CD14-positive monocyte (primary cell): ENCODE results near the gene PLA2G4F. TPM values are rescaled to one million over a fixed set of nuclear protein-coding genes. Genes with fewer than 3 reads are reported as not detected.

ENCODE experiments used
- DNase-seq, 3 donors: peaks; one replicate each; pipeline ENCODE4 v3.0.0-alpha.2; 2011 to 2022
- H2AFZ ChIP-seq: 2 replicates; pipeline ENCODE4 v1.6.0; 2012; ENCODE audit warnings: mild to moderate bottlenecking, low read depth, low read length, inconsistent platforms; ENCODE audit not compliant: insufficient read depth, poor library complexity, severe bottlenecking
- H3K27ac ChIP-seq, 2 donors: 1 replicate in 1 of 2; 2 replicates in 1 of 2; pipeline ENCODE4 v1.5.1; 2012 to 2013; ENCODE audit warnings: low read length in 2 of 2, control low read depth in 1 of 2, inconsistent platforms in 1 of 2, low read depth in 1 of 2, mild to moderate bottlenecking in 1 of 2
- H3K27me3 ChIP-seq, 2 donors: one replicate each; pipeline versions ENCODE4 v1.6.0 to v1.6.1; 2011 to 2013; ENCODE audit warnings: low read length in 2 of 2; ENCODE audit not compliant: control insufficient read depth in 2 of 2, insufficient read depth in 2 of 2
- H3K36me3 ChIP-seq, 2 donors: replicated peaks in 1 of 2; 1 replicate in 1 of 2; 2 replicates in 1 of 2; pipeline versions ENCODE4 v1.5.1 to v1.6.1; 2012 to 2013; ENCODE audit warnings: low read length in 2 of 2, control low read depth in 1 of 2, inconsistent platforms in 1 of 2, mild to moderate bottlenecking in 1 of 2; ENCODE audit not compliant: insufficient read depth in 2 of 2, control insufficient read depth in 1 of 2
- H3K4me1 ChIP-seq, 2 donors: 1 replicate in 1 of 2; 2 replicates in 1 of 2; pipeline versions ENCODE4 v1.5.1 to v1.6.1; 2012 to 2013; ENCODE audit warnings: low read length in 2 of 2, control low read depth in 1 of 2, inconsistent platforms in 1 of 2, mild to moderate bottlenecking in 1 of 2, moderate library complexity in 1 of 2; ENCODE audit not compliant: insufficient read depth in 2 of 2, control insufficient read depth in 1 of 2
- H3K4me2 ChIP-seq: replicated peaks from 2 replicates; pipeline ENCODE3; 2012; ENCODE audit warnings: low read length, moderate library complexity, mild to moderate bottlenecking; ENCODE audit not compliant: poor library complexity, severe bottlenecking; ENCODE audit errors: extremely low read depth
- H3K4me3 ChIP-seq, 3 experiments: fragments of 200-600 bp in 1 of 3; sonication (generic) in 1 of 3; replicated peaks in 1 of 3; 1 replicate in 2 of 3; 2 replicates in 1 of 3; pipeline ENCODE4 v1.5.1; 2011 to 2013; ENCODE audit warnings: low read length in 3 of 3, mild to moderate bottlenecking in 3 of 3, control low read depth in 2 of 3, low read depth in 2 of 3, inconsistent platforms in 1 of 3, moderate library complexity in 1 of 3
- H3K79me2 ChIP-seq: 2 replicates; pipeline ENCODE4 v1.6.0; 2012; ENCODE audit warnings: mild to moderate bottlenecking, control low read depth, inconsistent platforms, low read length, moderate library complexity; ENCODE audit not compliant: insufficient read depth
- H3K9ac ChIP-seq: 2 replicates; pipeline ENCODE4 v1.6.0; 2017; ENCODE audit warnings: low read length, mild to moderate bottlenecking; ENCODE audit not compliant: insufficient read depth, poor library complexity, severe bottlenecking
- H3K9me3 ChIP-seq, 2 donors: replicated peaks in 1 of 2; 1 replicate in 1 of 2; 2 replicates in 1 of 2; pipeline versions ENCODE4 v1.5.1 to v1.6.1; 2012 to 2013; ENCODE audit warnings: low read length in 2 of 2, control low read depth in 1 of 2; ENCODE audit not compliant: control insufficient read depth in 1 of 2, insufficient read depth in 1 of 2
- H4K20me1 ChIP-seq: 2 replicates; pipeline ENCODE4 v1.6.0; 2012; ENCODE audit warnings: mild to moderate bottlenecking, low read length, control low read depth, moderate library complexity; ENCODE audit not compliant: insufficient read depth
- H3K27ac Mint-ChIP-seq, 7 donors: one replicate each; pipeline ENCODE4 v1.8.0; 2020; ENCODE audit warnings: mild to moderate bottlenecking in 7 of 7, mixed read lengths in 7 of 7, moderate library complexity in 6 of 7, inconsistent platforms in 2 of 7
- H3K27me3 Mint-ChIP-seq, 3 donors: one replicate each; pipeline ENCODE4 v1.8.0; 2021 to 2022; ENCODE audit warnings: low read depth in 3 of 3, mild to moderate bottlenecking in 3 of 3, mixed read lengths in 3 of 3, moderate library complexity in 3 of 3, inconsistent platforms in 1 of 3
- H3K36me3 Mint-ChIP-seq, 2 donors: one replicate each; pipeline ENCODE4 v1.8.0; 2020; ENCODE audit warnings: mixed read lengths in 2 of 2, inconsistent platforms in 1 of 2, mild to moderate bottlenecking in 1 of 2
- H3K4me1 Mint-ChIP-seq: one replicate; pipeline ENCODE4 v1.8.0; 2020; ENCODE audit warnings: mild to moderate bottlenecking, mixed read lengths
- H3K4me3 Mint-ChIP-seq, 2 donors: one replicate each; pipeline ENCODE4 v1.8.0; 2020; ENCODE audit warnings: mild to moderate bottlenecking in 2 of 2, mixed read lengths in 2 of 2, moderate library complexity in 1 of 2
- H3K9me3 Mint-ChIP-seq, 7 donors: one replicate each; pipeline ENCODE4 v1.8.0; 2020 to 2022; ENCODE audit warnings: mixed read lengths in 7 of 7, mild to moderate bottlenecking in 6 of 7, moderate library complexity in 6 of 7, inconsistent platforms in 2 of 7
- WGBS: methylation state at CpG from one replicate; pipeline ENCODE4 v1.1.5; 2013; ENCODE audit warnings: missing lambda C conversion rate; ENCODE audit not compliant: insufficient coverage; 5-methylcytosine and 5-hydroxymethylcytosine counted together
- intact Hi-C, 2 donors: fragments of 100-400 bp; cut with micrococcal nuclease; formaldehyde crosslinking; loops; one replicate each; pipeline versions ENCODE4 v1.15.0 to v1.15.1; 2023
- polyA plus RNA-seq, 3 donors: library from polyadenylated mRNA; depleted of rRNA in 1 of 3; unstranded in 2 of 3; stranded (reverse) in 1 of 3; fragments of 300-500 nt in 2 of 3; fragments of >200 nt in 1 of 3; fragmentation: Illumina TruSeq in 2 of 3; gene quantifications; 1 replicate in 2 of 3; 2 replicates in 1 of 3; pipeline ENCODE4 v1.2.3, GENCODE V29; 2012 to 2021
- TF ChIP-seq, protein P1 (sequence below): fragments of 200-600 bp; IDR thresholded peaks from one replicate; pipeline ENCODE4 v1.8.0; 2022; ENCODE audit warnings: antibody characterized with exemption, mild to moderate bottlenecking

Gene PLA2G4F
- polyA plus RNA-seq, 3 donors = not detected

DNA sequence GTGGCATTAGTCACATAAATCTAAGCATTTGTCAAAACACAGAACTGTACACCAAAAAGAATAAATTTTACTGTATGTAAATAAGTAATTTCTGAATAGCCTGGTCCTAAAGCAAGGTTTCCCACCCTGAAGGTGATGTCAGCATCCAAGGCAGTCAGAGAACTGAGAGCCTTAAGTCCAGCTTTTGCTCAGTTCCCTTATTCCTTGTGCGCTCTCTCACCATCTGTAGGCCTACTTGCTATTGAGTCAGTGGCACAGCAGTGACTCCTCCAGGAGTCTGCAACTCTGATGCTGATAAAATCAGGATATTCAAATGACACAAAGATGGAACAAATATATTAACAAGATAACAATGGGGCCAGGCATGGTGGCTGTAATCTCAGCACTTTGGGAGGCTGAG lies 29.4 kb upstream of the PLA2G4F start:
- H3K4me3 Mint-ChIP-seq = no peak overlapping the region
- Histone ChIP-seq H3K4me2 (no peak overlapping the region), H4K20me1 (peaks cover 6% of the 10 kb centered on the region), H3K79me2 (no peaks in the 10 kb centered on the region), H2AFZ (no peak overlapping the region), H3K9ac (no peak overlapping the region), H3K36me3 (peaks cover 62 to 89% of the 10 kb centered on the region in 2 donors), H3K9me3 (no peaks in the 10 kb centered on the region), H3K27ac (no peak overlapping the region), H3K4me3 (no peak overlapping the region), H3K27me3 (no peaks in the 10 kb centered on the region), H3K4me1 (peaks cover 25 to 31% of the 10 kb centered on the region in 2 donors)
- peak overlapping the region in 1 of 7 donors; percentile 30 for H3K27ac Mint-ChIP-seq
- no CpG with 5 or more reads among the region's 1 CpG for WGBS
- peaks cover 25% of the 10 kb centered on the region for H3K4me1 Mint-ChIP-seq
- H3K36me3 Mint-ChIP-seq = peaks cover 70 to 88% of the 10 kb centered on the region in 2 donors
- H3K9me3 Mint-ChIP-seq = peaks cover 0 to 2% (median 0%) of the 10 kb centered on the region in 7 donors
- H3K27me3 Mint-ChIP-seq = no peaks in the 10 kb centered on the region
- TF ChIP-seq, protein P1, sequence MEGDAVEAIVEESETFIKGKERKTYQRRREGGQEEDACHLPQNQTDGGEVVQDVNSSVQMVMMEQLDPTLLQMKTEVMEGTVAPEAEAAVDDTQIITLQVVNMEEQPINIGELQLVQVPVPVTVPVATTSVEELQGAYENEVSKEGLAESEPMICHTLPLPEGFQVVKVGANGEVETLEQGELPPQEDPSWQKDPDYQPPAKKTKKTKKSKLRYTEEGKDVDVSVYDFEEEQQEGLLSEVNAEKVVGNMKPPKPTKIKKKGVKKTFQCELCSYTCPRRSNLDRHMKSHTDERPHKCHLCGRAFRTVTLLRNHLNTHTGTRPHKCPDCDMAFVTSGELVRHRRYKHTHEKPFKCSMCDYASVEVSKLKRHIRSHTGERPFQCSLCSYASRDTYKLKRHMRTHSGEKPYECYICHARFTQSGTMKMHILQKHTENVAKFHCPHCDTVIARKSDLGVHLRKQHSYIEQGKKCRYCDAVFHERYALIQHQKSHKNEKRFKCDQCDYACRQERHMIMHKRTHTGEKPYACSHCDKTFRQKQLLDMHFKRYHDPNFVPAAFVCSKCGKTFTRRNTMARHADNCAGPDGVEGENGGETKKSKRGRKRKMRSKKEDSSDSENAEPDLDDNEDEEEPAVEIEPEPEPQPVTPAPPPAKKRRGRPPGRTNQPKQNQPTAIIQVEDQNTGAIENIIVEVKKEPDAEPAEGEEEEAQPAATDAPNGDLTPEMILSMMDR = no peak
- DNase-seq = no peak
- intact Hi-C loops = no loop called here

DNA sequence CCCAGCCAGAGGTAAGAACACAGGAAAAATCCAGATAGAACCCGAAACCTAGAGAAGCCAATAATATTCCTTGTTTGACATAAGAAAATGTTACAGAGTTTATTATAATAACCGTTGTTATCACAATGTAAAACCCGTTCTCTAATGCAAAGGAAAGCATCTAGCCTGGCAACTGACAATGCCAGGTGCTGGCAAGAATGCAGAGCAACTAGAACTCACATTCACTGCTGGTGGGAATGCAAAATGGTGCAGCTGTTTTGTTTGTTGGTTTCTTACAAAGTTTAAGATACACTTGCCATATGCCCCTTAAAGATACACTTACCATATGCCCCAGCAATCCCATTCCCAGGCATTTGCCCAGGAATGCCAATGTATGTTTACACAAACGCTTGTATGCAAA lies 28.3 kb upstream of the PLA2G4F start:
- H3K4me3 Mint-ChIP-seq = peak overlapping the region in 1 of 2 donors; percentile 62
- WGBS = no CpG with 5 or more reads among the region's 4 CpGs
- TF ChIP-seq, protein P1 = no peak
- peaks cover 25% of the 10 kb centered on the region for H3K4me1 Mint-ChIP-seq
- no peaks in the 10 kb centered on the region for H3K27me3 Mint-ChIP-seq
- peaks cover 64 to 89% of the 10 kb centered on the region in 2 donors for H3K36me3 ChIP-seq
- peaks cover 25 to 31% of the 10 kb centered on the region in 2 donors for H3K4me1 ChIP-seq
- no peak for DNase-seq
- intact Hi-C loops = no loop called here
- no peaks in the 10 kb centered on the region for H3K27me3 ChIP-seq
- H3K9ac ChIP-seq = no peak overlapping the region
- no peak overlapping the region for H2AFZ ChIP-seq
- peaks cover 71 to 87% of the 10 kb centered on the region in 2 donors for H3K36me3 Mint-ChIP-seq
- peak overlapping the region; percentile 31 for H3K4me2 ChIP-seq
- no peaks in the 10 kb centered on the region for H3K9me3 Mint-ChIP-seq
- no peaks in the 10 kb centered on the region for H3K79me2 ChIP-seq
- H3K9me3 ChIP-seq = no peaks in the 10 kb centered on the region
- peaks cover 6% of the 10 kb centered on the region for H4K20me1 ChIP-seq
- peak overlapping the region; percentile 77 to 95 (median 85) for H3K27ac Mint-ChIP-seq
- peak overlapping the region in 1 of 2 donors; percentile 77 for H3K27ac ChIP-seq
- peak overlapping the region in 1 of 3 experiments; percentile 33 for H3K4me3 ChIP-seq
